ENCODE results near the gene FLOT1. TPM values are rescaled to one million over a fixed set of nuclear protein-coding genes. Genes with fewer than 3 reads are reported as not detected.

The FLOT1 gene
- total and polyA plus RNA-seq, 9 of the 15 experiments (the other 6 are each of a cell fraction or from before 2014, with no cell fraction given) = 11.7 to 149 (median 118) TPM

- TF ChIP-seq AFF1 (IDR thresholded peaks at IDR 0.05; ENCODE audit: low read depth in 1 of 2, partially characterized antibody in 2 of 2) (peak; percentile 46 to 50), ZBTB33 (CRISPR knock-in tag; IDR thresholded peaks at IDR 0.05) (peak; percentile 60; the same call in 1 of the 2 replicates), ARID2 (IDR thresholded peaks at IDR 0.05) (0 out of 2 replicates have a peak, but pooled peaks have one; percentile 15), ZKSCAN1 (IDR thresholded peaks at IDR 0.05; ENCODE audit: low read depth, low read length) (no peak), ZBTB26 (CRISPR knock-in tag; IDR thresholded peaks at IDR 0.05) (peak; percentile 89), RBM39 (optimal IDR thresholded peaks at IDR 0.05; ENCODE audit: low read depth, low read length) (peak; percentile 65), TAF1 (IDR thresholded peaks at IDR 0.05; ENCODE audit: control insufficient read depth, extremely low read depth, insufficient read depth, low read length, severe bottlenecking) (peak; percentile 58), THRB (CRISPR knock-in tag; conservative IDR thresholded peaks at IDR 0.05) (peak; percentile 32), CHD1 (IDR thresholded peaks at IDR 0.05; ENCODE audit: low read length) (peak; percentile 26), HNRNPUL1 (IDR thresholded peaks at IDR 0.05; ENCODE audit: low read length) (no peak), NBN (IDR thresholded peaks at IDR 0.05; ENCODE audit: low read depth) (0 out of 2 replicates have a peak, but pooled peaks have one; percentile 84), MTA1 (IDR thresholded peaks at IDR 0.05; ENCODE audit: borderline replicate concordance) (peak; percentile 93), POU5F1 (IDR thresholded peaks at IDR 0.05; ENCODE audit: borderline replicate concordance, low read depth, low read length, partially characterized antibody) (no peak), HSF4 (CRISPR knock-in tag; IDR thresholded peaks at IDR 0.05; ENCODE audit: borderline replicate concordance) (no peak), FIP1L1 (IDR thresholded peaks at IDR 0.05; ENCODE audit: low read depth, low read length, poor library complexity, severe bottlenecking) (peak; percentile 83), ZC3H8 (IDR thresholded peaks at IDR 0.05) (0 out of 2 replicates have a peak, but pooled peaks have one; percentile 6), TBP (optimal IDR thresholded peaks at IDR 0.05; ENCODE audit: low read depth, low read length) (no peak)
These were observed 55.4 kb downstream of the FLOT1 start (continued) for GRCh38 chr6:30686908-30687658.
